GM10248 (cell line): ENCODE results near the gene CTAGE4.
"Not testable (repeated sequence)": the region's sequence is repeated elsewhere in the genome, so short reads cannot be mapped to it uniquely, and the experiment has no call there.

Source experiments
- CTCF ChIA-PET: fragments of 300-600 bp; sonication (Branson Sonifier 250); formaldehyde crosslinking; extraction: SDS; loops from one replicate; lab custom pipeline; 2021; ENCODE audit warnings: antibody characterized with exemption; lab: Yijun Ruan, JAX
- POLR2A ChIA-PET: fragments of 350-650 bp; sonication (Branson Sonifier 250); formaldehyde crosslinking; extraction: SDS; loops from one replicate; lab custom pipeline; 2020; ENCODE audit warnings: antibody characterized with exemption; lab: Yijun Ruan, JAX
- DNase-seq: peaks from one replicate; pipeline ENCODE4 v3.0.0; 2012; ENCODE audit errors: extremely low spot score
- CTCF ChIP-seq: IDR thresholded peaks from 2 replicates; pipeline ENCODE4 v1.5.1; 2012; ENCODE audit warnings: mild to moderate bottlenecking, low read depth; ENCODE audit errors: extremely low read depth, missing control alignments, control extremely low read depth

Gene CTAGE4

GRCh38 chr7:144183166-144183565 lies at the start of gene CTAGE4:
CTAGE4 (plus strand) TSS chr7:144183466; CDS start chr7:144183504, 38 bp downstream.
- DNase-seq, POLR2A ChIA-PET, CTCF ChIA-PET: not testable (repeated sequence)

- no peak for TF ChIP-seq CTCF
- no peak for DNase-seq
- ChIA-PET POLR2A (no interaction called here), CTCF (interaction anchor here (0.9 kb wide), 1 partner anchor 8 kb away, joined by 3 read pairs; no protein-coding TSS in a partner anchor)
These were observed 49.1 kb upstream of the CTAGE4 start for GRCh38 chr7:144134116-144134515.

- ChIA-PET POLR2A (no interaction called here), CTCF (interaction anchor here (1.2 to 1.6 kb wide), 2 partner anchors 10 kb away, joined by 3 to 4 read pairs; no protein-coding TSS in a partner anchor)
- DNase-seq: no peak
- no peak for TF ChIP-seq CTCF
These were observed 45.8 kb upstream of the CTAGE4 start for GRCh38 chr7:144137501-144137900.

- no peak for DNase-seq
- ChIA-PET POLR2A (no interaction called here), CTCF (no interaction called here)
- TF ChIP-seq CTCF: no peak
These were observed 41.1 kb upstream of the CTAGE4 start for GRCh38 chr7:144142187-144142586.

GRCh38 chr7:144144426-144144825 lies 38.8 kb upstream of the CTAGE4 start:
- POLR2A ChIA-PET: no interaction called here
- no peak for DNase-seq
- CTCF ChIA-PET: no interaction called here
- TF ChIP-seq CTCF: no peak

- no peak for TF ChIP-seq CTCF
- ChIA-PET POLR2A (no interaction called here), CTCF (interaction anchor here (0.6 to 1.0 kb wide), 2 partner anchors 11 to 20 kb away, joined by 3 read pairs; no protein-coding TSS in a partner anchor)
These were observed 34.9 kb upstream of the CTAGE4 start for GRCh38 chr7:144148224-144148827.

GRCh38 chr7:144158861-144159260 lies 24.4 kb upstream of the CTAGE4 start:
- POLR2A ChIA-PET: no interaction called here
- CTCF ChIA-PET: no interaction called here
- no peak for TF ChIP-seq CTCF
- no peak for DNase-seq

More at GRCh38 chr7:144148224-144148827, 34.9 kb upstream of the CTAGE4 start:
- no peak for DNase-seq
